SK-N-SH treated with all-trans-retinoic acid at 6 μM for 48 hours (cell line): ENCODE data around the gene KCNIP4.

Experiments
- ATAC-seq: fragments of 200-7000 bp; cut with Tn5 transposase; 3 replicates; pipeline ENCODE4 v1.9.1; 2020; ENCODE audit warnings: mild to moderate bottlenecking, moderate library complexity
- ARNTL ChIP-seq: fragments of 450-650 bp; formaldehyde crosslinking; IDR thresholded peaks from 2 replicates; pipeline ENCODE4 v1.5.0; 2020; ENCODE audit warnings: low read depth, mild to moderate bottlenecking, moderate library complexity, borderline replicate concordance
- BACH2 ChIP-seq: fragments of 250-450 bp; sonication (Bioruptor Pico); IDR thresholded peaks from 2 replicates; pipeline ENCODE4 v1.9.0; 2021; ENCODE audit warnings: mild to moderate bottlenecking, borderline replicate concordance
- CSDC2 ChIP-seq: fragments of 250-450 bp; sonication (Bioruptor Pico); IDR thresholded peaks from 2 replicates; pipeline ENCODE4 v1.5.0; 2020; ENCODE audit warnings: mild to moderate bottlenecking, moderate library complexity
- CSRNP3 ChIP-seq: fragments of 250-450 bp; sonication (Bioruptor Pico); IDR thresholded peaks from 2 replicates; pipeline ENCODE4 v1.5.1; 2021; ENCODE audit warnings: mild to moderate bottlenecking, moderate library complexity
- GLIS3 ChIP-seq: fragments of 250-450 bp; sonication (Bioruptor Pico); IDR thresholded peaks from 2 replicates; pipeline ENCODE4 v1.5.0; 2020; ENCODE audit warnings: mild to moderate bottlenecking, moderate library complexity
- ISL1 ChIP-seq: fragments of 250-450 bp; sonication (Bioruptor Pico); IDR thresholded peaks from 2 replicates; pipeline ENCODE4 v2.1.2; 2022; ENCODE audit warnings: mild to moderate bottlenecking, moderate library complexity
- OSR1 ChIP-seq: fragments of 250-450 bp; sonication (Bioruptor Pico); IDR thresholded peaks from 2 replicates; pipeline ENCODE4 v1.8.0; 2022; ENCODE audit warnings: moderate library complexity, mild to moderate bottlenecking, inconsistent platforms
- PATZ1 ChIP-seq: fragments of 250-450 bp; sonication (Bioruptor Pico); IDR thresholded peaks from 2 replicates; pipeline ENCODE4 v1.8.0; 2020; ENCODE audit warnings: mild to moderate bottlenecking, moderate library complexity, borderline replicate concordance
- PPARA ChIP-seq: fragments of 250-450 bp; sonication (Bioruptor Pico); IDR thresholded peaks from 2 replicates; pipeline ENCODE4 v1.5.0; 2020; ENCODE audit warnings: mild to moderate bottlenecking, borderline replicate concordance
- RARB ChIP-seq: fragments of 250-450 bp; sonication (Bioruptor Pico); IDR thresholded peaks from 2 replicates; pipeline ENCODE4 v1.8.0; 2021; ENCODE audit warnings: mild to moderate bottlenecking, moderate library complexity
- SNAI2 ChIP-seq: fragments of 250-450 bp; sonication (Bioruptor Pico); IDR thresholded peaks from 2 replicates; pipeline ENCODE4 v1.5.0; 2020; ENCODE audit warnings: mild to moderate bottlenecking, moderate library complexity
- TCF4 ChIP-seq: fragments of 250-450 bp; sonication (Bioruptor Pico); IDR thresholded peaks from 2 replicates; pipeline ENCODE4 v1.8.0; 2021; ENCODE audit warnings: mild to moderate bottlenecking, moderate library complexity, borderline replicate concordance
- TOX ChIP-seq: fragments of 250-450 bp; sonication (Bioruptor Pico); IDR thresholded peaks from 2 replicates; pipeline ENCODE4 v1.8.0; 2021; ENCODE audit warnings: mild to moderate bottlenecking, moderate library complexity, borderline replicate concordance
- TSHZ2 ChIP-seq: fragments of 250-450 bp; sonication (Bioruptor Pico); IDR thresholded peaks from 2 replicates; pipeline ENCODE4 v1.5.0; 2020; ENCODE audit warnings: mild to moderate bottlenecking, moderate library complexity
- ZC3H10 ChIP-seq: fragments of 250-450 bp; sonication (Bioruptor Pico); IDR thresholded peaks from 2 replicates; pipeline ENCODE4 v1.5.1; 2021; ENCODE audit warnings: mild to moderate bottlenecking, moderate library complexity
- ZFP3 ChIP-seq: fragments of 250-450 bp; sonication (Bioruptor Pico); IDR thresholded peaks from 2 replicates; pipeline ENCODE4 v1.5.0; 2020; ENCODE audit warnings: mild to moderate bottlenecking, moderate library complexity
- ZFP30 ChIP-seq: fragments of 450-650 bp; formaldehyde crosslinking; IDR thresholded peaks from 2 replicates; pipeline ENCODE4 v1.5.0; 2022; ENCODE audit warnings: mild to moderate bottlenecking, moderate library complexity
- ZNF565 ChIP-seq: fragments of 450-650 bp; formaldehyde crosslinking; conservative IDR thresholded peaks from 2 replicates; pipeline ENCODE4 v1.5.0; 2020; ENCODE audit warnings: low read depth, mild to moderate bottlenecking, moderate library complexity
- ZNF70 ChIP-seq: fragments of 450-650 bp; formaldehyde crosslinking; IDR thresholded peaks from 2 replicates; pipeline ENCODE4 v1.5.0; 2020; ENCODE audit warnings: mild to moderate bottlenecking, moderate library complexity
- ZNF8 ChIP-seq: fragments of 450-650 bp; formaldehyde crosslinking; IDR thresholded peaks from 2 replicates; pipeline ENCODE4 v1.5.0; 2020; ENCODE audit warnings: mild to moderate bottlenecking, moderate library complexity
- TF ChIP-seq, protein P1 (sequence below): fragments of 250-450 bp; sonication (Bioruptor Pico); IDR thresholded peaks from 2 replicates; pipeline ENCODE4 v1.8.0; 2021; ENCODE audit warnings: low read depth, mild to moderate bottlenecking, moderate library complexity, borderline replicate concordance

Gene KCNIP4

GRCh38 chr4:21167711-21168110, 780.9 kb downstream of the KCNIP4 start:
- peak; percentile 78 for TF ChIP-seq ISL1 (CRISPR knock-in tag)
- TF ChIP-seq CSRNP3 = no peak
- TF ChIP-seq ARNTL (CRISPR knock-in tag) = no peak
- no peak for ATAC-seq

- no peak for ATAC-seq
- no peak for TF ChIP-seq ZFP30 (CRISPR knock-in tag)
- no peak for TF ChIP-seq CSRNP3
- TF ChIP-seq ZNF8 (CRISPR knock-in tag) = no peak
- no peak for TF ChIP-seq TSHZ2 (CRISPR knock-in tag)
- TF ChIP-seq ZFP3 = no peak
- TF ChIP-seq ISL1 (CRISPR knock-in tag) = no peak
These were observed 793.2 kb downstream of the KCNIP4 start for GRCh38 chr4:21155367-21155766.

DNA sequence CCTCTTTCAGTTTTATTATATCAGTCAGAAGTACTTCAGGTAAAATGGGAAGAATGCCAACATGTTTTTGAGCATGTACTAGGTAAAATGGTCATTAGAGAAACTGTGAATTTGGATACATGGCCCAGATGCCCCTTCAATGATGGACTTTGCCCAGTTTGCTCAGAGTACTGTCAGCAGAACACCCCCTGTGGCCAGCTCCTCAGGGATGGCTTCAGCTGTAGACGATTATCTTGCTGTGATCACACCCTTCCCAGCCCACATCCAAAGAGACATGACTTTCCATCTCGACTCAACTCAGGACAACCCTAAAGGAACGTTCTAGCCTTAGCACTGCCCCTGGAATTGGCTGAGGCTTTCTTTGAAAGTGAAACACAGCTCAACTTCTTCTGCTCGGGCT, 809.2 kb downstream of the KCNIP4 start:
- ATAC-seq = no peak
- no peak for TF ChIP-seq RARB (CRISPR knock-in tag)
- no peak for TF ChIP-seq TCF4

GRCh38 chr4:21136051-21136630, 812.4 kb downstream of the KCNIP4 start:
- TF ChIP-seq CSRNP3 = no peak
- no peak for TF ChIP-seq ZNF8 (CRISPR knock-in tag)
- no peak for ATAC-seq

- TF ChIP-seq, protein P1, sequence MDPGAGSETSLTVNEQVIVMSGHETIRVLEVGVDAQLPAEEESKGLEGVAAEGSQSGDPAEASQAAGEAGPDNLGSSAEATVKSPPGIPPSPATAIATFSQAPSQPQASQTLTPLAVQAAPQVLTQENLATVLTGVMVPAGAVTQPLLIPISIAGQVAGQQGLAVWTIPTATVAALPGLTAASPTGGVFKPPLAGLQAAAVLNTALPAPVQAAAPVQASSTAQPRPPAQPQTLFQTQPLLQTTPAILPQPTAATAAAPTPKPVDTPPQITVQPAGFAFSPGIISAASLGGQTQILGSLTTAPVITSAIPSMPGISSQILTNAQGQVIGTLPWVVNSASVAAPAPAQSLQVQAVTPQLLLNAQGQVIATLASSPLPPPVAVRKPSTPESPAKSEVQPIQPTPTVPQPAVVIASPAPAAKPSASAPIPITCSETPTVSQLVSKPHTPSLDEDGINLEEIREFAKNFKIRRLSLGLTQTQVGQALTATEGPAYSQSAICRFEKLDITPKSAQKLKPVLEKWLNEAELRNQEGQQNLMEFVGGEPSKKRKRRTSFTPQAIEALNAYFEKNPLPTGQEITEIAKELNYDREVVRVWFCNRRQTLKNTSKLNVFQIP (CRISPR knock-in tag) = no peak
- TF ChIP-seq TOX (CRISPR knock-in tag) = no peak
- TF ChIP-seq PPARA = no peak
- TF ChIP-seq ISL1 (CRISPR knock-in tag) = no peak
- TF ChIP-seq ZFP3 = no peak
- no peak for TF ChIP-seq TCF4
- no peak for TF ChIP-seq SNAI2 (CRISPR knock-in tag)
- no peak for TF ChIP-seq PATZ1 (CRISPR knock-in tag)
- TF ChIP-seq TSHZ2 (CRISPR knock-in tag) = no peak
- no peak for TF ChIP-seq BACH2 (CRISPR knock-in tag)
- TF ChIP-seq CSDC2 (CRISPR knock-in tag) = no peak
- no peak for TF ChIP-seq GLIS3
- TF ChIP-seq ZNF565 (CRISPR knock-in tag) = no peak
- no peak for TF ChIP-seq ZNF8 (CRISPR knock-in tag)
- TF ChIP-seq ZC3H10 (CRISPR knock-in tag) = no peak
- no peak for TF ChIP-seq ZNF70 (CRISPR knock-in tag)
- TF ChIP-seq OSR1 = no peak
- peak; percentile 79 for ATAC-seq
These were observed 813.6 kb downstream of the KCNIP4 start for GRCh38 chr4:21134994-21135393.
